Activated naive CD4-positive, alpha-beta T cell treated with anti-CD3 and anti-CD28 coated beads, Interleukin-2, amount 10 ng/mL, durations not matched to agents 7 days and 5 days (primary cell): ENCODE measurements around the gene GREB1.

Experiments
- CTCF ChIA-PET: fragments of 350-600 bp; sonication (Branson Sonifier 250); formaldehyde crosslinking; loops from one replicate; lab custom pipeline; 2021; ENCODE audit warnings: antibody characterized with exemption; lab: Charles Lee
- DNase-seq: peaks from one replicate; pipeline ENCODE4 v3.0.0-alpha.2; 2020
- H3K27ac Mint-ChIP-seq: one replicate; pipeline ENCODE4 v1.8.0; 2021; ENCODE audit warnings: mild to moderate bottlenecking, moderate library complexity, mixed read lengths
- H3K27me3 Mint-ChIP-seq: one replicate; pipeline ENCODE4 v1.8.0; 2021; ENCODE audit warnings: mild to moderate bottlenecking, mixed read lengths
- H3K36me3 Mint-ChIP-seq: one replicate; pipeline ENCODE4 v1.8.0; 2021; ENCODE audit warnings: mixed read lengths
- H3K4me1 Mint-ChIP-seq: one replicate; pipeline ENCODE4 v1.8.0; 2021; ENCODE audit warnings: mixed read lengths
- H3K4me3 Mint-ChIP-seq: one replicate; pipeline ENCODE4 v1.8.0; 2021; ENCODE audit warnings: mild to moderate bottlenecking, moderate library complexity, mixed read lengths
- H3K9me3 Mint-ChIP-seq: one replicate; pipeline ENCODE4 v1.8.0; 2021; ENCODE audit warnings: mixed read lengths

Gene GREB1

GRCh38 chr2:11520092-11520693 is 13.7 kb upstream of the GREB1 start:
- no peak for DNase-seq
- CTCF ChIA-PET, result no interaction called here
- Mint-ChIP-seq H3K9me3 (peaks cover 2% of the 10 kb centered on the region), H3K27ac (no peak overlapping the region), H3K4me1 (no peaks in the 10 kb centered on the region), H3K27me3 (peaks cover 9% of the 10 kb centered on the region), H3K36me3 (no peaks in the 10 kb centered on the region), H3K4me3 (no peak overlapping the region)

GRCh38 chr2:11521775-11522174 is 12.1 kb upstream of the GREB1 start:
- Mint-ChIP-seq H3K4me3 (no peak overlapping the region), H3K27me3 (peaks cover 3% of the 10 kb centered on the region), H3K27ac (no peak overlapping the region), H3K4me1 (no peaks in the 10 kb centered on the region), H3K36me3 (no peaks in the 10 kb centered on the region), H3K9me3 (peaks cover 2% of the 10 kb centered on the region)
- CTCF ChIA-PET, result no interaction called here
- no peak for DNase-seq

GRCh38 chr2:11524470-11524869 is 9.4 kb upstream of the GREB1 start:
- Mint-ChIP-seq H3K27me3 (peaks cover 11% of the 10 kb centered on the region), H3K4me1 (no peaks in the 10 kb centered on the region), H3K9me3 (peaks cover 2% of the 10 kb centered on the region), H3K4me3 (no peak overlapping the region), H3K27ac (no peak overlapping the region), H3K36me3 (no peaks in the 10 kb centered on the region)
- CTCF ChIA-PET, result no interaction called here
- DNase-seq, result no peak

- no peaks in the 10 kb centered on the region for H3K4me1 Mint-ChIP-seq
- peaks cover 11% of the 10 kb centered on the region for H3K27me3 Mint-ChIP-seq
- DNase-seq, result no peak
- CTCF ChIA-PET, result interaction anchor here (0.6 kb wide), 1 partner anchor 285 kb away, joined by 3 read pairs; no protein-coding TSS in a partner anchor
- H3K9me3 Mint-ChIP-seq, result no peaks in the 10 kb centered on the region
- no peaks in the 10 kb centered on the region for H3K36me3 Mint-ChIP-seq
- no peak overlapping the region for H3K4me3 Mint-ChIP-seq
- H3K27ac Mint-ChIP-seq, result no peak overlapping the region
Observed at GRCh38 chr2:11525762-11526161, 8.1 kb upstream of the GREB1 start.

GRCh38 chr2:11527001-11527400 is 6.8 kb upstream of the GREB1 start:
- H3K9me3 Mint-ChIP-seq, result no peaks in the 10 kb centered on the region
- CTCF ChIA-PET, result no interaction called here
- H3K4me3 Mint-ChIP-seq, result no peak overlapping the region
- H3K36me3 Mint-ChIP-seq, result no peaks in the 10 kb centered on the region
- peaks cover 11% of the 10 kb centered on the region for H3K27me3 Mint-ChIP-seq
- no peaks in the 10 kb centered on the region for H3K4me1 Mint-ChIP-seq
- no peak overlapping the region for H3K27ac Mint-ChIP-seq
- DNase-seq, result no peak

- CTCF ChIA-PET, result no interaction called here
- no peak for DNase-seq
- Mint-ChIP-seq H3K4me3 (no peak overlapping the region), H3K9me3 (no peaks in the 10 kb centered on the region), H3K27ac (no peak overlapping the region), H3K4me1 (no peaks in the 10 kb centered on the region), H3K36me3 (no peaks in the 10 kb centered on the region), H3K27me3 (peaks cover 11% of the 10 kb centered on the region)
Observed at GRCh38 chr2:11528228-11528627, 5.6 kb upstream of the GREB1 start.

GRCh38 chr2:11530864-11531465 is 2.9 kb upstream of the GREB1 start:
- no peaks in the 10 kb centered on the region for H3K36me3 Mint-ChIP-seq
- no peak overlapping the region for H3K4me3 Mint-ChIP-seq
- H3K9me3 Mint-ChIP-seq, result no peaks in the 10 kb centered on the region
- no peak for DNase-seq
- CTCF ChIA-PET, result interaction anchor here (0.6 kb wide), 1 partner anchor 51 kb away, joined by 3 read pairs; no protein-coding TSS in a partner anchor
- peaks cover 27% of the 10 kb centered on the region for H3K27me3 Mint-ChIP-seq
- no peak overlapping the region for H3K27ac Mint-ChIP-seq
- H3K4me1 Mint-ChIP-seq, result no peaks in the 10 kb centered on the region

GRCh38 chr2:11532416-11533055 is 1.3 kb upstream of the GREB1 start:
- no peak overlapping the region for H3K4me3 Mint-ChIP-seq
- CTCF ChIA-PET, result no interaction called here
- no peaks in the 10 kb centered on the region for H3K4me1 Mint-ChIP-seq
- no peaks in the 10 kb centered on the region for H3K36me3 Mint-ChIP-seq
- H3K27me3 Mint-ChIP-seq, result peaks cover 28% of the 10 kb centered on the region
- H3K27ac Mint-ChIP-seq, result no peak overlapping the region
- DNase-seq, result no peak
- H3K9me3 Mint-ChIP-seq, result no peaks in the 10 kb centered on the region

GRCh38 chr2:11534071-11534745 is 363 bp downstream of the GREB1 start:
- Mint-ChIP-seq H3K36me3 (no peaks in the 10 kb centered on the region), H3K27me3 (peaks cover 20% of the 10 kb centered on the region), H3K4me3 (no peak overlapping the region), H3K4me1 (no peaks in the 10 kb centered on the region), H3K9me3 (no peaks in the 10 kb centered on the region), H3K27ac (no peak overlapping the region)
- no peak for DNase-seq
- CTCF ChIA-PET, result interaction anchor here (1.6 to 1.7 kb wide), 2 partner anchors 49 to 50 kb away, joined by 3 to 4 read pairs; no protein-coding TSS in a partner anchor

- Mint-ChIP-seq H3K4me1 (no peaks in the 10 kb centered on the region), H3K4me3 (no peak overlapping the region), H3K9me3 (no peaks in the 10 kb centered on the region), H3K36me3 (no peaks in the 10 kb centered on the region), H3K27me3 (peaks cover 27% of the 10 kb centered on the region), H3K27ac (no peak overlapping the region)
- CTCF ChIA-PET, result interaction anchor here (1.7 kb wide), 1 partner anchor 49 kb away, joined by 3 read pairs; no protein-coding TSS in a partner anchor
- DNase-seq, result no peak
Observed at GRCh38 chr2:11534746-11535484, 1.1 kb downstream of the GREB1 start.

GRCh38 chr2:11535899-11536344 is 2.1 kb downstream of the GREB1 start:
- no peak overlapping the region for H3K27ac Mint-ChIP-seq
- no peak for DNase-seq
- H3K9me3 Mint-ChIP-seq, result no peaks in the 10 kb centered on the region
- H3K36me3 Mint-ChIP-seq, result no peaks in the 10 kb centered on the region
- peaks cover 35% of the 10 kb centered on the region for H3K27me3 Mint-ChIP-seq
- CTCF ChIA-PET, result no interaction called here
- no peaks in the 10 kb centered on the region for H3K4me1 Mint-ChIP-seq
- H3K4me3 Mint-ChIP-seq, result no peak overlapping the region

- H3K4me1 Mint-ChIP-seq, result no peaks in the 10 kb centered on the region
- H3K36me3 Mint-ChIP-seq, result no peaks in the 10 kb centered on the region
- peaks cover 53% of the 10 kb centered on the region for H3K27me3 Mint-ChIP-seq
- no peak overlapping the region for H3K4me3 Mint-ChIP-seq
- H3K27ac Mint-ChIP-seq, result no peak overlapping the region
- no peaks in the 10 kb centered on the region for H3K9me3 Mint-ChIP-seq
- CTCF ChIA-PET, result no interaction called here
- DNase-seq, result no peak
Observed at GRCh38 chr2:11537951-11538350, 4.1 kb downstream of the GREB1 start.

GRCh38 chr2:11539317-11540147 is 5.7 kb downstream of the GREB1 start:
- peaks cover 49% of the 10 kb centered on the region for H3K27me3 Mint-ChIP-seq
- no peak for DNase-seq
- CTCF ChIA-PET, result no interaction called here
- H3K36me3 Mint-ChIP-seq, result no peaks in the 10 kb centered on the region
- H3K4me1 Mint-ChIP-seq, result no peaks in the 10 kb centered on the region
- H3K27ac Mint-ChIP-seq, result no peak overlapping the region
- no peak overlapping the region for H3K4me3 Mint-ChIP-seq
- no peaks in the 10 kb centered on the region for H3K9me3 Mint-ChIP-seq
